ENCODE data around the gene TMIGD1.

DNA sequence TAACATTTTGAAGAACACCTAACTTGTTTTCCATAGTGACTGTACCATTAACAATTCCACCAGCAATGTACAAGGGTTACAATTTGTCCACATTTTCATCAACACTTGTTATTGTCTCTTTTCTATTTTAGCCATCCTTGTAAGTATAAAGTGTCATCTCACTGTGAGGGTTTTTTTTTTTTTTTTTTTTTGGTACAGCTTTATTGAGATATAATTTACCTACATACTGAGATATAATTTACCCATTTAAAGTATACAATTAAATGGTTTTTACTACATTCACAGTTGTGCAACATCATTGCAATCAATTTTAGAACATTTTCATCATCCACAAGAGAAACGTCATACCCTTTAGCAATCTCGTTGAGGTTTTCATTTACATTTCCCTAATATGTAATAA lies 17.9 kb upstream of the TMIGD1 start:
- no peak for TF ChIP-seq CTCF (conservative IDR thresholded peaks at IDR 0.05; ENCODE audit: low read depth in 2 of 2)
- TF ChIP-seq POLR2AphosphoS5 (IDR thresholded peaks at IDR 0.05; ENCODE audit: low read depth): no peak
- TF ChIP-seq, protein P1, sequence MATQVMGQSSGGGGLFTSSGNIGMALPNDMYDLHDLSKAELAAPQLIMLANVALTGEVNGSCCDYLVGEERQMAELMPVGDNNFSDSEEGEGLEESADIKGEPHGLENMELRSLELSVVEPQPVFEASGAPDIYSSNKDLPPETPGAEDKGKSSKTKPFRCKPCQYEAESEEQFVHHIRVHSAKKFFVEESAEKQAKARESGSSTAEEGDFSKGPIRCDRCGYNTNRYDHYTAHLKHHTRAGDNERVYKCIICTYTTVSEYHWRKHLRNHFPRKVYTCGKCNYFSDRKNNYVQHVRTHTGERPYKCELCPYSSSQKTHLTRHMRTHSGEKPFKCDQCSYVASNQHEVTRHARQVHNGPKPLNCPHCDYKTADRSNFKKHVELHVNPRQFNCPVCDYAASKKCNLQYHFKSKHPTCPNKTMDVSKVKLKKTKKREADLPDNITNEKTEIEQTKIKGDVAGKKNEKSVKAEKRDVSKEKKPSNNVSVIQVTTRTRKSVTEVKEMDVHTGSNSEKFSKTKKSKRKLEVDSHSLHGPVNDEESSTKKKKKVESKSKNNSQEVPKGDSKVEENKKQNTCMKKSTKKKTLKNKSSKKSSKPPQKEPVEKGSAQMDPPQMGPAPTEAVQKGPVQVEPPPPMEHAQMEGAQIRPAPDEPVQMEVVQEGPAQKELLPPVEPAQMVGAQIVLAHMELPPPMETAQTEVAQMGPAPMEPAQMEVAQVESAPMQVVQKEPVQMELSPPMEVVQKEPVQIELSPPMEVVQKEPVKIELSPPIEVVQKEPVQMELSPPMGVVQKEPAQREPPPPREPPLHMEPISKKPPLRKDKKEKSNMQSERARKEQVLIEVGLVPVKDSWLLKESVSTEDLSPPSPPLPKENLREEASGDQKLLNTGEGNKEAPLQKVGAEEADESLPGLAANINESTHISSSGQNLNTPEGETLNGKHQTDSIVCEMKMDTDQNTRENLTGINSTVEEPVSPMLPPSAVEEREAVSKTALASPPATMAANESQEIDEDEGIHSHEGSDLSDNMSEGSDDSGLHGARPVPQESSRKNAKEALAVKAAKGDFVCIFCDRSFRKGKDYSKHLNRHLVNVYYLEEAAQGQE (IDR thresholded peaks at IDR 0.05; ENCODE audit: unreplicated experiment): no peak
- no peak for TF ChIP-seq EZH2 (IDR thresholded peaks at IDR 0.05; ENCODE audit: low read depth, unreplicated experiment)
- TF ChIP-seq, protein P2, sequence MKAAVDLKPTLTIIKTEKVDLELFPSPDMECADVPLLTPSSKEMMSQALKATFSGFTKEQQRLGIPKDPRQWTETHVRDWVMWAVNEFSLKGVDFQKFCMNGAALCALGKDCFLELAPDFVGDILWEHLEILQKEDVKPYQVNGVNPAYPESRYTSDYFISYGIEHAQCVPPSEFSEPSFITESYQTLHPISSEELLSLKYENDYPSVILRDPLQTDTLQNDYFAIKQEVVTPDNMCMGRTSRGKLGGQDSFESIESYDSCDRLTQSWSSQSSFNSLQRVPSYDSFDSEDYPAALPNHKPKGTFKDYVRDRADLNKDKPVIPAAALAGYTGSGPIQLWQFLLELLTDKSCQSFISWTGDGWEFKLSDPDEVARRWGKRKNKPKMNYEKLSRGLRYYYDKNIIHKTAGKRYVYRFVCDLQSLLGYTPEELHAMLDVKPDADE (IDR thresholded peaks at IDR 0.05): no peak
- no peak for TF ChIP-seq CREB1 (CRISPR knock-in tag; IDR thresholded peaks at IDR 0.05; ENCODE audit: low read depth)
- TF ChIP-seq JUNB (IDR thresholded peaks at IDR 0.05; ENCODE audit: unreplicated experiment): no peak
- TF ChIP-seq, protein P3, sequence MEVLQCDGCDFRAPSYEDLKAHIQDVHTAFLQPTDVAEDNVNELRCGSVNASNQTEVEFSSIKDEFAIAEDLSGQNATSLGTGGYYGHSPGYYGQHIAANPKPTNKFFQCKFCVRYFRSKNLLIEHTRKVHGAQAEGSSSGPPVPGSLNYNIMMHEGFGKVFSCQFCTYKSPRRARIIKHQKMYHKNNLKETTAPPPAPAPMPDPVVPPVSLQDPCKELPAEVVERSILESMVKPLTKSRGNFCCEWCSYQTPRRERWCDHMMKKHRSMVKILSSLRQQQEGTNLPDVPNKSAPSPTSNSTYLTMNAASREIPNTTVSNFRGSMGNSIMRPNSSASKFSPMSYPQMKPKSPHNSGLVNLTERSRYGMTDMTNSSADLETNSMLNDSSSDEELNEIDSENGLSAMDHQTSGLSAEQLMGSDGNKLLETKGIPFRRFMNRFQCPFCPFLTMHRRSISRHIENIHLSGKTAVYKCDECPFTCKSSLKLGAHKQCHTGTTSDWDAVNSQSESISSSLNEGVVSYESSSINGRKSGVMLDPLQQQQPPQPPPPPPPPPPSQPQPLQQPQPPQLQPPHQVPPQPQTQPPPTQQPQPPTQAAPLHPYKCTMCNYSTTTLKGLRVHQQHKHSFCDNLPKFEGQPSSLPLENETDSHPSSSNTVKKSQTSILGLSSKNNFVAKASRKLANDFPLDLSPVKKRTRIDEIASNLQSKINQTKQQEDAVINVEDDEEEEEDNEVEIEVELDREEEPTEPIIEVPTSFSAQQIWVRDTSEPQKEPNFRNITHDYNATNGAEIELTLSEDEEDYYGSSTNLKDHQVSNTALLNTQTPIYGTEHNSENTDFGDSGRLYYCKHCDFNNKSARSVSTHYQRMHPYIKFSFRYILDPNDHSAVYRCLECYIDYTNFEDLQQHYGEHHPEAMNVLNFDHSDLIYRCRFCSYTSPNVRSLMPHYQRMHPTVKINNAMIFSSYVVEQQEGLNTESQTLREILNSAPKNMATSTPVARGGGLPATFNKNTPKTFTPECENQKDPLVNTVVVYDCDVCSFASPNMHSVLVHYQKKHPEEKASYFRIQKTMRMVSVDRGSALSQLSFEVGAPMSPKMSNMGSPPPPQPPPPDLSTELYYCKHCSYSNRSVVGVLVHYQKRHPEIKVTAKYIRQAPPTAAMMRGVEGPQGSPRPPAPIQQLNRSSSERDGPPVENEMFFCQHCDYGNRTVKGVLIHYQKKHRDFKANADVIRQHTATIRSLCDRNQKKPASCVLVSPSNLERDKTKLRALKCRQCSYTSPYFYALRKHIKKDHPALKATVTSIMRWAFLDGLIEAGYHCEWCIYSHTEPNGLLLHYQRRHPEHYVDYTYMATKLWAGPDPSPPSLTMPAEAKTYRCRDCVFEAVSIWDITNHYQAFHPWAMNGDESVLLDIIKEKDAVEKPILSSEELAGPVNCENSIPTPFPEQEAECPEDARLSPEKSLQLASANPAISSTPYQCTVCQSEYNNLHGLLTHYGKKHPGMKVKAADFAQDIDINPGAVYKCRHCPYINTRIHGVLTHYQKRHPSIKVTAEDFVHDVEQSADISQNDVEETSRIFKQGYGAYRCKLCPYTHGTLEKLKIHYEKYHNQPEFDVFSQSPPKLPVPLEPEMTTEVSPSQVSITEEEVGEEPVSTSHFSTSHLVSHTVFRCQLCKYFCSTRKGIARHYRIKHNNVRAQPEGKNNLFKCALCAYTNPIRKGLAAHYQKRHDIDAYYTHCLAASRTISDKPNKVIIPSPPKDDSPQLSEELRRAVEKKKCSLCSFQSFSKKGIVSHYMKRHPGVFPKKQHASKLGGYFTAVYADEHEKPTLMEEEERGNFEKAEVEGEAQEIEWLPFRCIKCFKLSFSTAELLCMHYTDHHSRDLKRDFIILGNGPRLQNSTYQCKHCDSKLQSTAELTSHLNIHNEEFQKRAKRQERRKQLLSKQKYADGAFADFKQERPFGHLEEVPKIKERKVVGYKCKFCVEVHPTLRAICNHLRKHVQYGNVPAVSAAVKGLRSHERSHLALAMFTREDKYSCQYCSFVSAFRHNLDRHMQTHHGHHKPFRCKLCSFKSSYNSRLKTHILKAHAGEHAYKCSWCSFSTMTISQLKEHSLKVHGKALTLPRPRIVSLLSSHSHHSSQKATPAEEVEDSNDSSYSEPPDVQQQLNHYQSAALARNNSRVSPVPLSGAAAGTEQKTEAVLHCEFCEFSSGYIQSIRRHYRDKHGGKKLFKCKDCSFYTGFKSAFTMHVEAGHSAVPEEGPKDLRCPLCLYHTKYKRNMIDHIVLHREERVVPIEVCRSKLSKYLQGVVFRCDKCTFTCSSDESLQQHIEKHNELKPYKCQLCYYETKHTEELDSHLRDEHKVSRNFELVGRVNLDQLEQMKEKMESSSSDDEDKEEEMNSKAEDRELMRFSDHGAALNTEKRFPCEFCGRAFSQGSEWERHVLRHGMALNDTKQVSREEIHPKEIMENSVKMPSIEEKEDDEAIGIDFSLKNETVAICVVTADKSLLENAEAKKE (CRISPR knock-in tag; IDR thresholded peaks at IDR 0.05): no peak

Measured in GM23338 (cell line).